ENCODE results near the gene ERLIN1.

ERLIN1 gene

DNA sequence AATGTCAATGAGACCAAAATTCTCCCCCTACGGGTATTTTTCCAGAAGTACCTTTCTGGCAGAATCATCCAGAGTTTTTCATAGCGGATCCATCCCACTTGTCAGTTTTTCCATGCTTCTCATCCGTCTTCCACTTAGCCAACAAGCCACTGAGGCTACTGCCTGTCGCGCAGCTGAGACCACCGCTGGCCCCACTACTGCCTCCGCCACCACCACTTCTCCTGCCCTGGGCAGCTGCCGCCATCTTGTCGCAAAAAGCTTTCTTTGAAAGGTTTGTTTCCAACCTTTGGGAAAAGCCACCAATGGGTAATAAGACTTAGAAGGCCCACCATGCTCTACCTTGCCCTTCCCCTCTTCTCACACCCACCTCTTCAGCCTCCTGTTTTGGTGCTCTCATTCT is 42.1 kb downstream of the ERLIN1 start:
- TF ChIP-seq, protein P1, sequence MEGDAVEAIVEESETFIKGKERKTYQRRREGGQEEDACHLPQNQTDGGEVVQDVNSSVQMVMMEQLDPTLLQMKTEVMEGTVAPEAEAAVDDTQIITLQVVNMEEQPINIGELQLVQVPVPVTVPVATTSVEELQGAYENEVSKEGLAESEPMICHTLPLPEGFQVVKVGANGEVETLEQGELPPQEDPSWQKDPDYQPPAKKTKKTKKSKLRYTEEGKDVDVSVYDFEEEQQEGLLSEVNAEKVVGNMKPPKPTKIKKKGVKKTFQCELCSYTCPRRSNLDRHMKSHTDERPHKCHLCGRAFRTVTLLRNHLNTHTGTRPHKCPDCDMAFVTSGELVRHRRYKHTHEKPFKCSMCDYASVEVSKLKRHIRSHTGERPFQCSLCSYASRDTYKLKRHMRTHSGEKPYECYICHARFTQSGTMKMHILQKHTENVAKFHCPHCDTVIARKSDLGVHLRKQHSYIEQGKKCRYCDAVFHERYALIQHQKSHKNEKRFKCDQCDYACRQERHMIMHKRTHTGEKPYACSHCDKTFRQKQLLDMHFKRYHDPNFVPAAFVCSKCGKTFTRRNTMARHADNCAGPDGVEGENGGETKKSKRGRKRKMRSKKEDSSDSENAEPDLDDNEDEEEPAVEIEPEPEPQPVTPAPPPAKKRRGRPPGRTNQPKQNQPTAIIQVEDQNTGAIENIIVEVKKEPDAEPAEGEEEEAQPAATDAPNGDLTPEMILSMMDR (IDR thresholded peaks at IDR 0.05; ENCODE audit: insufficient read depth, low read length, missing control alignments), result no peak
- ChIA-PET CTCF (interaction anchor here (0.9 kb wide), 2 partner anchors 98 to 298 kb away, joined by 3 read pairs; no protein-coding TSS in a partner anchor), POLR2A (no interaction called here)
- no peak for DNase-seq (ENCODE audit: low read depth, low spot score)
- no peak overlapping the region for H3K4me3 ChIP-seq (ENCODE audit: low read depth, low read length)

DNA sequence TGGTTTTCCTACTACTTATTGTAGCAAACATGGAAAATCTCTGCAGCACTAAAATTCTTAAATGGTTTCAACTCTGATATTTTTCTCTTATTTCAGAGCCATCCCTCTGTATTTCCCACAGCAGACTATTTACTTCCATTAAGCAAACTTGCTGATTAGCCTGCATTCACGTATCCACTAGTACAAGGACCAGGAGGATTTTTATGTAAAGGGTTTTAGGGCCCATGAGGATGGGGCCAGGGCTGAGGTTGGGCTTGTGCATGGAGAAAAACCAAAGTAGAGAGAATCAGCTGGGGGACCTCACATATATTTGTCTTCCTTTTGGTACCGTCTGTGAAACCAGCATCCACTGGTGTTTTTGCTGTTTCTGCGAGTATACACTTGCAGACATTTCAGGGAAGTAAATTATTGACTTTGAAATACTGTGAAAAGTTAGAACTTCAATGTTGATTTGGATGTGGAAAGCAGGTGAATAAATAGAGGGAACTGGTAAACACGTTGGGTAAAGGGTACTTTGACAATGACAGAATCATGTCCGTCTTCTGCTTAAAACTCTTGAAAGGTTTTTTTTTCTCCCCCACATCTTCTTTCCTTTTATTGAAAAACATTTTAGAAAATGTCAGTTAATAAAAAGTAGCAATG is 44.3 kb downstream of the ERLIN1 start:
- ChIA-PET POLR2A (no interaction called here), CTCF (no interaction called here)
- TF ChIP-seq, protein P1 (IDR thresholded peaks at IDR 0.05; ENCODE audit: insufficient read depth, low read length, missing control alignments), result no peak
- DNase-seq (ENCODE audit: low read depth, low spot score), result no peak
- no peak overlapping the region for H3K4me3 ChIP-seq (ENCODE audit: low read depth, low read length)

DNA sequence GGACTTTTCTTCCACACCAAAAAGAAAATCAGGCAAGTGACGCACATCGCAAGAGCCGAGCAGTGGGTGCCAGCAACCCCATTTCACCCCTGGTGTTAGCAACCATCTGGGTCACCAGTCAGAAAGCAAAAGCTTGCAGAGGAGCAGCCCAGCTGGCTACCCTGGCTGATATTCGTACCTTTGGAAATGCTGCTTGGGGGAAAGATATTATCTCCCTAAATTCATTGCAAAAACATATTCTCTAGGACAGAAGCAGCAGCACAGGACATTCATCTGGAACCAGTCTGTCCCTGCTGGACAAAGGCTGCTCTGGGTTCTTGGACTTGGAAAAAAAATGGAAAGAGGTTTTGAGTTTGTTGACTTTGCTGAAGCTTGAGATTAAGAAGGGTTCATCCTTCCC is 45.8 kb downstream of the ERLIN1 start:
- no peak overlapping the region for H3K4me3 ChIP-seq (ENCODE audit: low read depth, low read length)
- ChIA-PET CTCF (interaction anchor here (1.5 kb wide), 1 partner anchor 13 kb away, joined by 3 read pairs; no protein-coding TSS in a partner anchor), POLR2A (no interaction called here)
- DNase-seq (ENCODE audit: low read depth, low spot score), result no peak
- TF ChIP-seq, protein P1 (IDR thresholded peaks at IDR 0.05; ENCODE audit: insufficient read depth, low read length, missing control alignments), result no peak

DNA sequence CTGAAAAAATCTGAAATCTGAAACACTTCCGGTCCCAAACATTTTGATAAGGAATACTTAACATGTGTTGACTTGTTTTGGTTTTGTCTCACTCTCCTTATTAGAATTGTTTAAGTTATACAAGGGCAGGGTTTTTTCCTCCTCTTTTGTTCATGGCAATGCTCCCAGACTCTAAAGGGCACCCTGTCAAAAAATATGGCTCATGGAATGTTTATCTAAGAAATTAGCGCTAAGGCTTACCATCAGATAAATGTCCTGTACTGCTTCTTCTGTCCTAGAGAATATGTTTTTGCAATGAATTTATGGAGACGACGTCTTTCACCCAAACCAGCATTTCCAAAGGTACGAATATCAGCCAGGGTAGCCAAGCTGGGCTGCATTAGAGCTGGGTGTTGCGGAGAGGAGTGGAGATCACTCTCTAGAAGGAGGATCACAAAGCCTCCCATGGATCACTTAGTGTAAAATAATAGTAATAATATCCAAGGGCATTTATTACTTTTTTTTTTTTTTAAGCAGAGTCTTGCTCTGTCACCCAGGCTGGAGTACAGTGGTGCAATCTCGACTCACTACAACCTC is 46.8 kb downstream of the ERLIN1 start:
- POLR2A ChIA-PET, result no interaction called here
- CTCF ChIA-PET, result interaction anchor here (1.5 kb wide), 1 partner anchor 12 kb away, joined by 3 read pairs; no protein-coding TSS in a partner anchor
- DNase-seq (ENCODE audit: low read depth, low spot score), result no peak
- TF ChIP-seq, protein P1 (IDR thresholded peaks at IDR 0.05; ENCODE audit: insufficient read depth, low read length, missing control alignments), result no peak
- no peak overlapping the region for H3K4me3 ChIP-seq (ENCODE audit: low read depth, low read length)

DNA sequence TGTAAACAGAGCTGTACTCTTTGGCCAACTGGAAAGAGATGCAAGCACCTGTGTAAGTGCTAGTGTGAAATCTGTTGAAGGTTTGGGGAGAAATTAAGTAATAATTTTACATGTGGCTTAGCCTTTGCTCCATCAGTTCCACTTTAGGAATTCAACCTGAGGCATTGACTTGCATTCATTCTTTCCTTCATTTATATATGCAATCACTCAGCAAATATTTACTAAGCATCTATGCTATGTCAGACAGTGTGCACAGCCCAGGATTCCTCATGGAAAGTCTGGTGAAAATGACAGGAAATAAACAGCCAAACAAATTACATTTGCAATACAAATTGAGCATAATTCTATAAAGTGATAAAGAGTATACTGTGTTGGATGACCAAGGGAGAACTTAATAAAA is 50.3 kb downstream of the ERLIN1 start:
- CTCF ChIA-PET, result no interaction called here
- TF ChIP-seq, protein P1 (IDR thresholded peaks at IDR 0.05; ENCODE audit: insufficient read depth, low read length, missing control alignments), result no peak
- POLR2A ChIA-PET, result no interaction called here
- no peak for DNase-seq (ENCODE audit: low read depth, low spot score)
- no peak overlapping the region for H3K4me3 ChIP-seq (ENCODE audit: low read depth, low read length)

DNA sequence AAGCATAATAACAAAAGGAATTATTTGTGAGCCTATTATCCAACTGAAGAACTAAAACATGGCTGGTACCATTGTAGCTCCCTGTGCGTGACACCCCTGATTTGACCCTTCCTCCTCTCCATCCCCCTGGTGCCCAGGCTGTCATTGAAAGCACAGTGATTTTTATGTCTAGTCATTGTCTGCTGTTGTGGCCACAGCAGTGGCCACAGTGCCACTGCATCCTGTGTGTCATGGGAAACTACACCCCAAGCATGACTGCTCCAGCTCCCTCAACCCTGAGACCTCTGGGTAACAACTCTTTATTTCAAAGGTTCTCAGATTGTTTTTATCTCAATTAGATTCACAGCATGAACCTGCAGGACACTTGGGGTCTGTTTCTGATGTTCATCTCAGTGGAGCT is 52.0 kb downstream of the ERLIN1 start:
- no peak overlapping the region for H3K4me3 ChIP-seq (ENCODE audit: low read depth, low read length)
- ChIA-PET CTCF (no interaction called here), POLR2A (no interaction called here)
- TF ChIP-seq, protein P1 (IDR thresholded peaks at IDR 0.05; ENCODE audit: insufficient read depth, low read length, missing control alignments), result no peak
- DNase-seq (ENCODE audit: low read depth, low spot score), result no peak
